ENCODE data around the gene AKT3. TPM values are rescaled to one million over a fixed set of nuclear protein-coding genes. Genes with fewer than 3 reads are reported as not detected.
"Not testable (repeated sequence)": the region's sequence is repeated elsewhere in the genome, so short reads cannot be mapped to it uniquely, and the experiment has no call there.

Gene AKT3
- total RNA-seq, 4 donors from 2014 or later, result 51.7 to 84.1 (median 71.1) TPM

DNA sequence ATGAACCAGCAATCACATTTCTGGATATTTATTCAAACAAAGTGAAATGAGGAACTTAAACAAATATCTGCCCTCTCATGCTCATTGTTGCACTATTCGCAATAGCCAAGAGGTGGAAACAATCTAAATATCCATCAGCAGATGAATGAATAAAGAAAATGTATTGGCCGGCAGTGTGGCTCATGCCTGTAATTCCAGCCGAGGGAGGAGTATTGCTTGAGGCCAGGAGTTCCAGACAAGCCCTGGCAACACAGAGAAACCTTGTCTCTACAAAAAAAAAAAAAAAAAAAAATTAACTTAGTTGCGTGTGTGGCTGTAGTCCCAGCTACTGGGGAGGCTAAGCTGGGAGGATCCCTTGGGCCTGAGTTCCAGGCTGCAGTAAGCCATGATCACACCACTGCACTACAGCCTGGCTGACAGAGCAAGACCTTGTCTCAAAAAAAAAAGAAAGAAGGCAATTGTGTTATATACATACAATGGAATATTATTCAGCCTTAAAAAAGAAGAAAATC, 191.4 kb downstream of the AKT3 start:
- H3K4me3 ChIP-seq (replicated peaks in 1 of 3), result no peak overlapping the region
- 97 to 98% methylated on average over 4 of the region's 4 CpGs for WGBS, 2 donors
- H3K9me3 ChIP-seq, result no peaks in the 10 kb centered on the region
- no peaks in the 10 kb centered on the region for H3K4me1 ChIP-seq
- no peak for TF ChIP-seq POLR2A (IDR thresholded peaks at IDR 0.05)
- TF ChIP-seq, protein P1, sequence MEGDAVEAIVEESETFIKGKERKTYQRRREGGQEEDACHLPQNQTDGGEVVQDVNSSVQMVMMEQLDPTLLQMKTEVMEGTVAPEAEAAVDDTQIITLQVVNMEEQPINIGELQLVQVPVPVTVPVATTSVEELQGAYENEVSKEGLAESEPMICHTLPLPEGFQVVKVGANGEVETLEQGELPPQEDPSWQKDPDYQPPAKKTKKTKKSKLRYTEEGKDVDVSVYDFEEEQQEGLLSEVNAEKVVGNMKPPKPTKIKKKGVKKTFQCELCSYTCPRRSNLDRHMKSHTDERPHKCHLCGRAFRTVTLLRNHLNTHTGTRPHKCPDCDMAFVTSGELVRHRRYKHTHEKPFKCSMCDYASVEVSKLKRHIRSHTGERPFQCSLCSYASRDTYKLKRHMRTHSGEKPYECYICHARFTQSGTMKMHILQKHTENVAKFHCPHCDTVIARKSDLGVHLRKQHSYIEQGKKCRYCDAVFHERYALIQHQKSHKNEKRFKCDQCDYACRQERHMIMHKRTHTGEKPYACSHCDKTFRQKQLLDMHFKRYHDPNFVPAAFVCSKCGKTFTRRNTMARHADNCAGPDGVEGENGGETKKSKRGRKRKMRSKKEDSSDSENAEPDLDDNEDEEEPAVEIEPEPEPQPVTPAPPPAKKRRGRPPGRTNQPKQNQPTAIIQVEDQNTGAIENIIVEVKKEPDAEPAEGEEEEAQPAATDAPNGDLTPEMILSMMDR (IDR thresholded peaks at IDR 0.05), result no peak
- H3K27ac ChIP-seq, result no peak overlapping the region
- H3K27me3 ChIP-seq, result no peaks in the 10 kb centered on the region
- no peak for DNase-seq
- H3K36me3 ChIP-seq, result no peaks in the 10 kb centered on the region
- intact Hi-C loops (cut with DNase I), result no loop called here

DNA sequence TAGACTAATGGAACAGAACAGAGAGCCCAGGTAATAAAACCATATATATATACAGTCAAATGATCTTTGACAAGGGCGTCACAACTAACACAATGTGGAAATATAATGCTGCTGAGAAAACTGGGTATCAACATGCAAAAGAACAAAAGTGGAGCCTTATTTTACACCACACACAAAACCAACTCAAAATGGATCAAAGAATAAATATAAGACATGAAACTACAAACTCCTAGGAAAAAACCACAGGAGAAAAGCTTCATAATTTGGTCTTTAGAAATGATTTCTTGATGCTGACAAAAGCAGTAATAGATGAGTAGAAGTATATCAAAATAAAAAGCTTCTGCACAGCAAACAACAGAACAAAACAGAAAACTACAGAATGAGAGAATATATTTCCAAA, 192.2 kb downstream of the AKT3 start:
- H3K27ac ChIP-seq, result no peak overlapping the region
- no peaks in the 10 kb centered on the region for H3K9me3 ChIP-seq
- TF ChIP-seq, protein P1 (IDR thresholded peaks at IDR 0.05), result no peak
- no peak for TF ChIP-seq POLR2A (IDR thresholded peaks at IDR 0.05)
- intact Hi-C loops (cut with DNase I), result no loop called here
- H3K4me1 ChIP-seq, result no peaks in the 10 kb centered on the region
- no peak for DNase-seq
- no peak overlapping the region for H3K4me3 ChIP-seq (replicated peaks in 1 of 3)
- 94 to 95% methylated on average over 1 of the region's 1 CpG for WGBS, 2 donors
- no peaks in the 10 kb centered on the region for H3K27me3 ChIP-seq
- H3K36me3 ChIP-seq, result no peaks in the 10 kb centered on the region

DNA sequence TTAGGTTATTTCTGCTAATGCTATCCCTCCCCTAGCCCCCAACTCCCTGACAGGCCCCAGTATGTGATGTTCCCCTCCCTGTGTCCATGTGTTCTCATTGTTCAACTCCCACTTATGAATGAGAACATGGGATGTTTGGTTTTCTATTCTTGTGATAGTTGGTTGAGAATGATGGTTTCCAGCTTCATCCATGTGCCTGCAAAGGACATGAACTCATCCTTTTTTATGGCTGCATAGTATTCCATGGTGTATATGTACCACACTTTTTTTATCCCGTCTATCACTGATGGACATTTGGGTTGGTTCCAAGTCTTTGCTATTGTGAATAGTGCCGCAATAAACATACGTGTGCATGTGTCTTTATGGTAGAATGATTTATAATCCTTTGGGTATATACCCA, 200.5 kb downstream of the AKT3 start:
- intact Hi-C loops (cut with DNase I); H3K4me3 ChIP-seq (replicated peaks in 1 of 3); H3K36me3 ChIP-seq: not testable (repeated sequence)

DNA sequence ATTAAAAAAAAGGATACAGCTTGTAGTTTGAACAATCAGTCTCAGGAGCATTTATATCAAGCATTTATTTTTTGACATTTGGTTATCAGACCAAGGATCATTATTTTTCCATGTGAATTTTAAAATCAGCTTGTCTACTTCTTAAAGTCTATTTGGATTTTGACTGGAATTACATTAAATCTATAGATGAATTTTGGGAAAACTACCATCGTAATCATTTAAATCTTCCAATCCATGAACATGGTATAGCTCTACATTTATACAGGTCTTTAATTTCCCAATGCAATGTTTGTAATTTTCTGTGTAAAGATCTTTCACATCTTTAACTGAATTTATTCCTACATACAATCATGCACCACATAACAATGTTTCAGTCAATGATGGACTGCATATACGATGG, 203.2 kb downstream of the AKT3 start:
- DNase-seq, result no peak
- no peaks in the 10 kb centered on the region for H3K27me3 ChIP-seq
- no peak overlapping the region for H3K4me3 ChIP-seq (replicated peaks in 1 of 3)
- no peaks in the 10 kb centered on the region for H3K9me3 ChIP-seq
- peaks cover 0 to 7% of the 10 kb centered on the region in 2 donors for H3K36me3 ChIP-seq
- no peak overlapping the region for H3K27ac ChIP-seq
- intact Hi-C loops (cut with DNase I), result no loop called here
- TF ChIP-seq, protein P1 (IDR thresholded peaks at IDR 0.05), result no peak
- TF ChIP-seq POLR2A (IDR thresholded peaks at IDR 0.05), result no peak
- no peaks in the 10 kb centered on the region for H3K4me1 ChIP-seq
- 98% methylated on average over 2 of the region's 2 CpGs for WGBS, 2 donors

More for the DNA sequence above, 200.5 kb downstream of the AKT3 start:
- H3K27ac ChIP-seq, H3K27me3 ChIP-seq, H3K9me3 ChIP-seq, H3K4me1 ChIP-seq, DNase-seq: not testable (repeated sequence)
- 95 to 96% methylated on average over 3 of the region's 3 CpGs for WGBS, 2 donors

DNA sequence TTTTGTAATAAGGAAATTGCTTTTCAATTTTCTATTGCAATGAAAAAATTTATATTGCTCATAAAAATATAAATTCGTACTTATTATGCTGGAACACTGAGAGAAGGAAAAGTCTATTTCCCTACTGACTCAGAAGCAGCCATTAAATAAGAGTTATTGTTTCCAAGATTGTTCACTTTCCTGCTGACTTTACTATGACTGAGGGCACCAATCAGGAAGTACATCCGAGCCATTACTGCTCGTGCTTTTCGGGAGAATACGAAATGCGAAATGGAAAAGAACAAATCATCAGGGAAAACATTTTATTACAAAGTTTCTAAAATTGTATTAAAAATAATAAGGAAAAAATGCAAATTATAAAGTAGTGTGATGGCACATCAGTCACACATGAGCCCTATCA, 204.8 kb downstream of the AKT3 start:
- intact Hi-C loops (cut with DNase I), result no loop called here
- Histone ChIP-seq H3K36me3 (peaks cover 0 to 7% of the 10 kb centered on the region in 2 donors), H3K27me3 (no peaks in the 10 kb centered on the region), H3K4me1 (no peaks in the 10 kb centered on the region), H3K4me3 (replicated peaks in 1 of 3) (no peak overlapping the region), H3K9me3 (no peaks in the 10 kb centered on the region), H3K27ac (no peak overlapping the region)
- no peak for TF ChIP-seq POLR2A (IDR thresholded peaks at IDR 0.05)
- TF ChIP-seq, protein P1 (IDR thresholded peaks at IDR 0.05), result no peak
- WGBS, 2 donors, result 83 to 89% methylated on average over 6 of the region's 6 CpGs
- DNase-seq, result no peak

DNA sequence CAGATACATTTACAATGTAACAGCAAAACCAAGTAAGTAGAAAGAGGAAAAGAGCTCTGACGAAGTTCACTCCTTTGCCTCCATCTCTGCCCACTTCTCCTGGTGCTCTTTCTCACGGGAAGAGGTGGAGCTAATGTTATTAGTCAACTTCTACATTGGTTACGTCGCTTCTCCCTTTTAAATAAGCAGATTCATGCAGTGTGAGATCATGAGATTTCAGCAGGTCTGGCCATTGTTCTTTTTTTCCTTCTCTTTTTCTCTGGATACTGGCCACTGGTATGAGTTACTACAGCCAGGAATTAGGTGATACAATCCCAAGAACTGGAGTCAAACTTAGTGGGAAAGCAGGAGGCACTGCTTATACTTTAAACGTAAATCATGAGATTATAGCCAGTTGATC, 207.1 kb downstream of the AKT3 start:
- H3K36me3 ChIP-seq, result peaks cover 0 to 7% of the 10 kb centered on the region in 2 donors
- no peak overlapping the region for H3K4me3 ChIP-seq (replicated peaks in 1 of 3)
- no peaks in the 10 kb centered on the region for H3K27me3 ChIP-seq
- no peaks in the 10 kb centered on the region for H3K9me3 ChIP-seq
- no peak overlapping the region for H3K27ac ChIP-seq
- DNase-seq, result no peak
- TF ChIP-seq POLR2A (IDR thresholded peaks at IDR 0.05), result no peak
- TF ChIP-seq, protein P1 (IDR thresholded peaks at IDR 0.05), result no peak
- no peaks in the 10 kb centered on the region for H3K4me1 ChIP-seq
- intact Hi-C loops (cut with DNase I), result no loop called here
- 90 to 95% methylated on average over 5 of the region's 5 CpGs for WGBS, 2 donors

Measured in thyroid gland (tissue), 4 donors.